Astrocyte (in vitro differentiated cells and primary cell): ENCODE results near the gene C3orf22. TPM values are rescaled to one million over a fixed set of nuclear protein-coding genes. Genes with fewer than 3 reads are reported as not detected.

Experiments used
- DNase-seq: peaks from one replicate; pipeline ENCODE4 v3.0.0-alpha.2; 2010; ENCODE audit warnings: low read depth
- FAIRE-seq: peaks from 2 replicates; lab custom pipeline; 2011; peaks lifted over from hg19 to GRCh38; lab: Jason Lieb, UNC
- H2AFZ ChIP-seq: 2 replicates; pipeline ENCODE4 v1.6.0; 2012; ENCODE audit warnings: low read depth, low read length, inconsistent platforms
- H3K27ac ChIP-seq: 2 replicates; pipeline ENCODE4 v1.5.1; 2011; ENCODE audit warnings: low read depth, low read length, inconsistent platforms
- H3K27me3 ChIP-seq: 2 replicates; pipeline ENCODE4 v1.6.0; 2011; ENCODE audit warnings: low read length, inconsistent platforms; ENCODE audit not compliant: insufficient read depth
- H3K36me3 ChIP-seq: 2 replicates; pipeline ENCODE4 v1.5.1; 2011; ENCODE audit warnings: low read length, inconsistent platforms; ENCODE audit not compliant: insufficient read depth
- H3K4me1 ChIP-seq: 2 replicates; pipeline ENCODE4 v1.5.1; 2011; ENCODE audit warnings: low read length, inconsistent platforms; ENCODE audit not compliant: insufficient read depth
- H3K4me2 ChIP-seq: 2 replicates; pipeline ENCODE4 v1.6.0; 2012; ENCODE audit warnings: low read length, inconsistent platforms
- H3K4me3 ChIP-seq: 2 replicates; pipeline ENCODE4 v1.5.1; 2011; ENCODE audit warnings: low read depth, mild to moderate bottlenecking, low read length, inconsistent platforms; ENCODE audit not compliant: insufficient read depth
- H3K79me2 ChIP-seq: 2 replicates; pipeline ENCODE4 v1.6.0; 2012; ENCODE audit warnings: mild to moderate bottlenecking, low read length, inconsistent platforms; ENCODE audit not compliant: insufficient read depth
- H3K9ac ChIP-seq: 2 replicates; pipeline ENCODE4 v1.6.0; 2012; ENCODE audit warnings: mild to moderate bottlenecking, low read length, inconsistent platforms
- H3K9me3 ChIP-seq: 2 replicates; pipeline ENCODE4 v1.5.1; 2012; ENCODE audit warnings: low read depth, mild to moderate bottlenecking, low read length, inconsistent platforms; ENCODE audit not compliant: insufficient read depth
- H4K20me1 ChIP-seq: 2 replicates; pipeline ENCODE4 v1.6.0; 2012; ENCODE audit warnings: low read length, inconsistent platforms; ENCODE audit not compliant: insufficient read depth
- H3K27ac Mint-ChIP-seq: one replicate; pipeline ENCODE4 v1.8.0; 2021; ENCODE audit warnings: mild to moderate bottlenecking, mixed read lengths; ENCODE audit not compliant: unreplicated experiment
- H3K27me3 Mint-ChIP-seq: one replicate; pipeline ENCODE4 v1.8.0; 2021; ENCODE audit warnings: low read depth, mixed read lengths; ENCODE audit not compliant: unreplicated experiment
- H3K36me3 Mint-ChIP-seq: one replicate; pipeline ENCODE4 v1.8.0; 2021; ENCODE audit warnings: low read depth, mixed read lengths; ENCODE audit not compliant: unreplicated experiment
- H3K4me1 Mint-ChIP-seq: one replicate; pipeline ENCODE4 v1.8.0; 2021; ENCODE audit warnings: low read depth, mixed read lengths; ENCODE audit not compliant: unreplicated experiment
- H3K4me3 Mint-ChIP-seq: one replicate; pipeline ENCODE4 v1.8.0; 2021; ENCODE audit warnings: mild to moderate bottlenecking, moderate library complexity, mixed read lengths; ENCODE audit not compliant: unreplicated experiment
- H3K9me3 Mint-ChIP-seq: one replicate; pipeline ENCODE4 v1.8.0; 2021; ENCODE audit warnings: mild to moderate bottlenecking, mixed read lengths; ENCODE audit not compliant: unreplicated experiment
- CTCF ChIP-seq: IDR thresholded peaks from 2 replicates; pipeline ENCODE4 v1.5.1; 2011; ENCODE audit warnings: low read depth, mild to moderate bottlenecking, inconsistent platforms, low read length, moderate library complexity; ENCODE audit not compliant: insufficient read depth
- EZH2 ChIP-seq: IDR thresholded peaks from 2 replicates; pipeline ENCODE4 v1.6.1; 2012; ENCODE audit warnings: mild to moderate bottlenecking, low read length, inconsistent platforms; ENCODE audit not compliant: insufficient read depth
- total RNA-seq: library from RNA; stranded (reverse); gene quantifications from 2 replicates; pipeline ENCODE4 v1.2.1, GENCODE V29; 2021

The C3orf22 gene
- total RNA-seq, 1 donor from 2014 or later: not detected

GRCh38 chr3:126551839-126552687, 6.7 kb downstream of the C3orf22 start:
- no peak for DNase-seq
- no peak overlapping the region for H3K4me3 ChIP-seq
- TF ChIP-seq CTCF (no peak), EZH2 (no peak)

GRCh38 chr3:126551121-126551838, 7.5 kb downstream of the C3orf22 start:
- H4K20me1 ChIP-seq: no peaks in the 10 kb centered on the region
- no peak overlapping the region for H2AFZ ChIP-seq
- H3K4me1 ChIP-seq: no peaks in the 10 kb centered on the region
- H3K27me3 ChIP-seq: peaks cover 36% of the 10 kb centered on the region
- Mint-ChIP-seq H3K4me1 (no peaks in the 10 kb centered on the region), H3K36me3 (no peaks in the 10 kb centered on the region), H3K27me3 (peaks cover 38% of the 10 kb centered on the region), H3K27ac (no peak overlapping the region), H3K4me3 (no peak overlapping the region), H3K9me3 (no peaks in the 10 kb centered on the region)
- FAIRE-seq: no peak
- no peaks in the 10 kb centered on the region for H3K36me3 ChIP-seq
- no peak overlapping the region for H3K9ac ChIP-seq
- no peaks in the 10 kb centered on the region for H3K79me2 ChIP-seq
- TF ChIP-seq CTCF (no peak), EZH2 (no peak)
- no peak for DNase-seq
- H3K27ac ChIP-seq: no peak overlapping the region
- H3K9me3 ChIP-seq: no peaks in the 10 kb centered on the region
- H3K4me3 ChIP-seq: no peak overlapping the region
- no peak overlapping the region for H3K4me2 ChIP-seq

More at GRCh38 chr3:126551839-126552687, 6.7 kb downstream of the C3orf22 start:
- H3K27ac ChIP-seq: no peak overlapping the region
- H3K79me2 ChIP-seq: no peaks in the 10 kb centered on the region
- H3K9me3 ChIP-seq: no peaks in the 10 kb centered on the region
- Mint-ChIP-seq H3K27me3 (peaks cover 31% of the 10 kb centered on the region), H3K4me3 (no peak overlapping the region), H3K9me3 (no peaks in the 10 kb centered on the region), H3K36me3 (no peaks in the 10 kb centered on the region), H3K27ac (no peak overlapping the region), H3K4me1 (no peaks in the 10 kb centered on the region)
- H2AFZ ChIP-seq: no peak overlapping the region
- no peaks in the 10 kb centered on the region for H3K36me3 ChIP-seq
- no peak overlapping the region for H3K9ac ChIP-seq
- H3K4me1 ChIP-seq: no peaks in the 10 kb centered on the region
- no peaks in the 10 kb centered on the region for H4K20me1 ChIP-seq
- peaks cover 29% of the 10 kb centered on the region for H3K27me3 ChIP-seq
- FAIRE-seq: no peak
- H3K4me2 ChIP-seq: no peak overlapping the region
